ENCODE data around the gene CCDC177.

- TF ChIP-seq CTCF (IDR thresholded peaks at IDR 0.05) (peak in 1 of 6 experiments; percentile 2), POLR2A (IDR thresholded peaks at IDR 0.05) (no peak)
Measured at GRCh38 chr14:69572030-69572840, 2.4 kb downstream of the CCDC177 start.

Data from thyroid gland (tissue), 4 donors.